Measurements from ENCODE around the gene CEMIP. TPM values are rescaled to one million over a fixed set of nuclear protein-coding genes. Genes with fewer than 3 reads are reported as not detected.

The CEMIP gene
- total and polyA plus RNA-seq, 2 of the 13 experiments (the other 11 are each of a cell fraction or from before 2014, with no cell fraction given) = 4.3 to 28.5 TPM

GRCh38 chr15:80804970-80805495 is 25.9 kb downstream of the CEMIP start (continued):
- no peak for TF ChIP-seq ZNF782 (CRISPR knock-in tag; IDR thresholded peaks at IDR 0.05; ENCODE audit: borderline replicate concordance)
- peak; percentile 37 for TF ChIP-seq YY1 (IDR thresholded peaks at IDR 0.05; ENCODE audit: insufficient read depth, insufficient replicate concordance, low read depth, low read length)
- no peak for TF ChIP-seq SETDB1 (CRISPR knock-in tag; IDR thresholded peaks at IDR 0.05; ENCODE audit: borderline replicate concordance)
- peak; percentile 41 for TF ChIP-seq ZNF335 (CRISPR knock-in tag; IDR thresholded peaks at IDR 0.05)
- TF ChIP-seq FOXM1 (CRISPR knock-in tag; IDR thresholded peaks at IDR 0.05) = no peak
- TF ChIP-seq, protein P1, sequence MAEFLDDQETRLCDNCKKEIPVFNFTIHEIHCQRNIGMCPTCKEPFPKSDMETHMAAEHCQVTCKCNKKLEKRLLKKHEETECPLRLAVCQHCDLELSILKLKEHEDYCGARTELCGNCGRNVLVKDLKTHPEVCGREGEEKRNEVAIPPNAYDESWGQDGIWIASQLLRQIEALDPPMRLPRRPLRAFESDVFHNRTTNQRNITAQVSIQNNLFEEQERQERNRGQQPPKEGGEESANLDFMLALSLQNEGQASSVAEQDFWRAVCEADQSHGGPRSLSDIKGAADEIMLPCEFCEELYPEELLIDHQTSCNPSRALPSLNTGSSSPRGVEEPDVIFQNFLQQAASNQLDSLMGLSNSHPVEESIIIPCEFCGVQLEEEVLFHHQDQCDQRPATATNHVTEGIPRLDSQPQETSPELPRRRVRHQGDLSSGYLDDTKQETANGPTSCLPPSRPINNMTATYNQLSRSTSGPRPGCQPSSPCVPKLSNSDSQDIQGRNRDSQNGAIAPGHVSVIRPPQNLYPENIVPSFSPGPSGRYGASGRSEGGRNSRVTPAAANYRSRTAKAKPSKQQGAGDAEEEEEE (CRISPR knock-in tag; IDR thresholded peaks at IDR 0.05; ENCODE audit: borderline replicate concordance) = no peak
- TF ChIP-seq ZNF446 (CRISPR knock-in tag; IDR thresholded peaks at IDR 0.05) = no peak
- TF ChIP-seq MAFK (conservative IDR thresholded peaks at IDR 0.05 in 1 of 2, IDR thresholded peaks at IDR 0.05 in 1 of 2; ENCODE audit: low read length in 2 of 2) = no peak
- no peak for TF ChIP-seq SPEN (CRISPR knock-in tag; IDR thresholded peaks at IDR 0.05; ENCODE audit: low read depth)
- TF ChIP-seq ZNF205 (CRISPR knock-in tag; IDR thresholded peaks at IDR 0.05) = peak; percentile 79
- peak; percentile 70 for TF ChIP-seq HMG20A (CRISPR knock-in tag; IDR thresholded peaks at IDR 0.05; ENCODE audit: borderline replicate concordance)
- no peak for TF ChIP-seq ARHGAP35 (CRISPR knock-in tag; IDR thresholded peaks at IDR 0.05; ENCODE audit: borderline replicate concordance)
- TF ChIP-seq ZNF7 (CRISPR knock-in tag; IDR thresholded peaks at IDR 0.05) = no peak
- no peak for TF ChIP-seq ZNF557 (CRISPR knock-in tag; IDR thresholded peaks at IDR 0.05)
- TF ChIP-seq HOXD1 (CRISPR knock-in tag; IDR thresholded peaks at IDR 0.05) = peak; percentile 33; the same call in 1 of the 2 replicates
- no peak for TF ChIP-seq MTERF4 (CRISPR knock-in tag; IDR thresholded peaks at IDR 0.05)
- TF ChIP-seq ZIK1 (CRISPR knock-in tag; IDR thresholded peaks at IDR 0.05; ENCODE audit: borderline replicate concordance, low read depth) = no peak
- no peak for TF ChIP-seq ZFP36L1 (CRISPR knock-in tag; IDR thresholded peaks at IDR 0.05)
- TF ChIP-seq ZNF263 (CRISPR knock-in tag; IDR thresholded peaks at IDR 0.05) = no peak
- no peak for TF ChIP-seq AGO2 (optimal IDR thresholded peaks at IDR 0.05; ENCODE audit: low read depth, low read length)
- TF ChIP-seq RAD51 (IDR thresholded peaks at IDR 0.05; ENCODE audit: borderline replicate concordance) = no peak
- TF ChIP-seq HDAC1 (CRISPR knock-in tag; IDR thresholded peaks at IDR 0.05) = peak; percentile 63
- no peak for TF ChIP-seq RNF2 (conservative IDR thresholded peaks at IDR 0.05; ENCODE audit: low read depth)
- TF ChIP-seq NKX3-1 (CRISPR knock-in tag; IDR thresholded peaks at IDR 0.05) = no peak
- no peak for TF ChIP-seq ZNF207 (IDR thresholded peaks at IDR 0.05; ENCODE audit: borderline replicate concordance)
- TF ChIP-seq ZNF33B (CRISPR knock-in tag; IDR thresholded peaks at IDR 0.05) = no peak
- TF ChIP-seq ZNF331 (CRISPR knock-in tag; IDR thresholded peaks at IDR 0.05) = peak; percentile 41; the same call in 1 of the 2 replicates
- peak; percentile 79; the same call in 1 of the 2 replicates for TF ChIP-seq MLX (CRISPR knock-in tag; IDR thresholded peaks at IDR 0.05)
- TF ChIP-seq ATF7-NPFF (CRISPR knock-in tag; IDR thresholded peaks at IDR 0.05; ENCODE audit: low read depth) = no peak
- no peak for TF ChIP-seq ZNF326 (CRISPR knock-in tag; IDR thresholded peaks at IDR 0.05; ENCODE audit: borderline replicate concordance)
